Kidney epithelial cell (primary cell): Measurements from ENCODE around the gene CCNG2. TPM values are rescaled to one million over a fixed set of nuclear protein-coding genes. Genes with fewer than 3 reads are reported as not detected.

Source experiments
- DNase-seq: peaks from one replicate; pipeline ENCODE4 v3.0.0-alpha.2; 2010; ENCODE audit warnings: low read depth
- H3K27me3 ChIP-seq: 2 replicates; pipeline ENCODE4 v1.6.0; 2011; ENCODE audit warnings: low read length; ENCODE audit not compliant: control insufficient read depth, insufficient read depth
- H3K36me3 ChIP-seq: 2 replicates; pipeline ENCODE4 v1.5.1; 2011; ENCODE audit warnings: low read length; ENCODE audit not compliant: control insufficient read depth, insufficient read depth
- H3K4me3 ChIP-seq: 2 replicates; pipeline ENCODE4 v1.5.1; 2011; ENCODE audit warnings: low read depth, mild to moderate bottlenecking, control low read depth, low read length
- CTCF ChIP-seq: IDR thresholded peaks from 2 replicates; pipeline ENCODE4 v1.5.1; 2011; ENCODE audit warnings: mild to moderate bottlenecking, moderate library complexity, low read length, control low read depth, inconsistent platforms; ENCODE audit not compliant: insufficient read depth, poor library complexity, severe bottlenecking
- total RNA-seq: library from RNA; depleted of rRNA; stranded (reverse); fragments of >200 nt; gene quantifications from 2 replicates; pipeline ENCODE4 v1.2.3, GENCODE V29; 2015

The CCNG2 gene
- total RNA-seq = 27.1 and 29.4 TPM in 2 replicates

GRCh38 chr4:77156912-77157858 lies at the start of gene CCNG2:
Gene CCNG2 (plus strand): TSS chr4:77157207. CDS start chr4:77158533, 1,326 bp downstream.
- no peaks in the 10 kb centered on the region for H3K36me3 ChIP-seq
- DNase-seq = no peak
- peak within 1 kb of the TSS; percentile 93 for H3K4me3 ChIP-seq
- no peak for TF ChIP-seq CTCF
- H3K27me3 ChIP-seq = no peaks in the 10 kb centered on the region

- Histone ChIP-seq H3K36me3 (no peaks in the 10 kb centered on the region), H3K27me3 (no peaks in the 10 kb centered on the region), H3K4me3 (no peak overlapping the region)
- no peak for TF ChIP-seq CTCF
- DNase-seq = no peak
Observed at GRCh38 chr4:77110730-77111129, 46.3 kb upstream of the CCNG2 start.

GRCh38 chr4:77113069-77113468 lies 43.9 kb upstream of the CCNG2 start:
- H3K36me3 ChIP-seq = no peaks in the 10 kb centered on the region
- H3K27me3 ChIP-seq = no peaks in the 10 kb centered on the region
- no peak overlapping the region for H3K4me3 ChIP-seq
- no peak for TF ChIP-seq CTCF
- DNase-seq = no peak

- Histone ChIP-seq H3K27me3 (no peaks in the 10 kb centered on the region), H3K36me3 (no peaks in the 10 kb centered on the region), H3K4me3 (no peak overlapping the region)
- no peak for TF ChIP-seq CTCF
- no peak for DNase-seq
Observed at GRCh38 chr4:77117721-77118120, 39.3 kb upstream of the CCNG2 start.

- Histone ChIP-seq H3K36me3 (no peaks in the 10 kb centered on the region), H3K4me3 (no peak overlapping the region), H3K27me3 (no peaks in the 10 kb centered on the region)
- no peak for DNase-seq
- TF ChIP-seq CTCF = no peak
Observed at GRCh38 chr4:77120886-77121508, 36.0 kb upstream of the CCNG2 start.
